ENCODE results near the gene RPS6KB2. TPM values are rescaled to one million over a fixed set of nuclear protein-coding genes. Genes with fewer than 3 reads are reported as not detected.
"Not testable (repeated sequence)": the region's sequence is repeated elsewhere in the genome, so short reads cannot be mapped to it uniquely, and the experiment has no call there.

Gene RPS6KB2
- total RNA-seq, 1 experiment from 2014 or later: 121 TPM

DNA sequence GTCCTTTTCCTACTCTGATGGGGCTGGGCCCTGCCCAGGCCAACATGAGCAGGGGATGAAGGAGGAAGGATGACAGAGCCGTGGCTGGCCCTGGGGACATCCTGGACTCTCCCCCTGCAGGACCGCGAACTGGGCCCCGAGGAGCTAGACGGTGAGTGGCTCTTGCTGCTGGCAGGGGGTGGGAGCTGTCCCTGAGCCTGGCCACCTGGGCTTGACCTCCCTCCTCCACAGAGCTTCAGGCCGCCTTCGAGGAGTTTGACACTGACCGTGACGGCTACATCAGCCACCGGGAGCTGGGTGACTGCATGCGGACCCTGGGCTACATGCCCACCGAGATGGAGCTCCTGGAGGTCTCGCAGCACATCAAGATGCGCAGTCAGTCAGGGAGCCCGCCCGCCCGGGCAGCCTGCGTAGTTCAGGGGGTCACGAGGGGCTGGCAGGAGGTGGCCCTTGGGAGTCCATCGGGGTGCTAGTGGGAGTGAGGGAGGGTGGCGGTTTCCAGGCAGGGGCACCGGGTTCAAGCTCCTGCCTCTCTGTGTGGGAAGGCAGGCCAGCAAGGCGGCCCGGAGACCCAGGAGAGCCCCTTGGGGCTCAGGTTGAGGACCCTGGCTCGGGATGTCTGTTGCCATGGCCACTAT lies 27.9 kb downstream of the RPS6KB2 start:
- in situ Hi-C loops (cut with HindIII; ENCODE audit: low sequenced_read_pairs): no loop called here

GRCh38 chr11:67457453-67457852 lies 29.2 kb downstream of the RPS6KB2 start:
- in situ Hi-C loops (cut with HindIII; ENCODE audit: low sequenced_read_pairs): no loop called here
- no peak for DNase-seq (ENCODE audit: low spot score)

More for the DNA sequence above, 27.9 kb downstream of the RPS6KB2 start:
- DNase-seq (ENCODE audit: low spot score): no peak

DNA sequence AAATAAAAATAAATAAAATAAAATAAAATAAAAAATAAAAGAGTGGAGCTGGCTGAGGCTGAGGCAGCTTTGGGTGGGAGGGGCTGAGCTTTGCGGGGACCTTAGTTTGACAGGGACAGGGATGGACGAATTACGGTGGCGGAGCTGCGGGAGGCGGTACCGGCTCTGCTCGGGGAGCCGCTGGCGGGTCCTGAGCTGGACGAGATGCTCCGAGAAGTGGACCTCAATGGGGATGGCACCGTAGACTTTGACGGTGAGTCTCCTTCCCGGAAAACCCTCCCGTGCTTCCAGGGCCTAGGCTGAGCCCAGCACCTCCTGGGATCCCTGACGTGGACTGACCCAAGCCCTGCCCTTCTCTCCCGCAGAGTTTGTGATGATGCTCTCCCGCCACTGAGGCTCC lies 30.0 kb downstream of the RPS6KB2 start:
- in situ Hi-C loops (cut with HindIII; ENCODE audit: low sequenced_read_pairs): no loop called here
- no peak for DNase-seq (ENCODE audit: low spot score)

DNA sequence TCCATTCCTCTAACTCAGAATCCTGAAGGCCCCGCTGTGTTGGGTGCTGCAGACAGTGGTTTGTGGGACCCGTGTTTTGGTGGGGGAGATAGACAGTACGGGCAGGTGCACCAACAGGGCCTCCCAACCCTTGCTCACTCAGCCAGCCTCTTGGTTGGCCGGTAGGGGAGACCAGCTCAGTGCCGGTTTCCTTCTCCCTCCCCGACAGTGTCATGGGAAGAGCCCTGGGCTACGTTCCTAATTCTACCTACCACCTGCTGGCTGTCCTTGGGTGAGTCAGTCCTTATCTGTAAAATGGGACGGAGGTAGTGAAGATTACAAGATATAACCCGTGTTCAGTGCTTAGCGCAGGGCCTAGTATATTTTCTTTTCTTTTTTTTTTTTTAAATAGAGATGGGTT lies 34.9 kb downstream of the RPS6KB2 start:
- DNase-seq (ENCODE audit: low spot score): no peak
- in situ Hi-C loops (cut with HindIII; ENCODE audit: low sequenced_read_pairs): no loop called here

DNA sequence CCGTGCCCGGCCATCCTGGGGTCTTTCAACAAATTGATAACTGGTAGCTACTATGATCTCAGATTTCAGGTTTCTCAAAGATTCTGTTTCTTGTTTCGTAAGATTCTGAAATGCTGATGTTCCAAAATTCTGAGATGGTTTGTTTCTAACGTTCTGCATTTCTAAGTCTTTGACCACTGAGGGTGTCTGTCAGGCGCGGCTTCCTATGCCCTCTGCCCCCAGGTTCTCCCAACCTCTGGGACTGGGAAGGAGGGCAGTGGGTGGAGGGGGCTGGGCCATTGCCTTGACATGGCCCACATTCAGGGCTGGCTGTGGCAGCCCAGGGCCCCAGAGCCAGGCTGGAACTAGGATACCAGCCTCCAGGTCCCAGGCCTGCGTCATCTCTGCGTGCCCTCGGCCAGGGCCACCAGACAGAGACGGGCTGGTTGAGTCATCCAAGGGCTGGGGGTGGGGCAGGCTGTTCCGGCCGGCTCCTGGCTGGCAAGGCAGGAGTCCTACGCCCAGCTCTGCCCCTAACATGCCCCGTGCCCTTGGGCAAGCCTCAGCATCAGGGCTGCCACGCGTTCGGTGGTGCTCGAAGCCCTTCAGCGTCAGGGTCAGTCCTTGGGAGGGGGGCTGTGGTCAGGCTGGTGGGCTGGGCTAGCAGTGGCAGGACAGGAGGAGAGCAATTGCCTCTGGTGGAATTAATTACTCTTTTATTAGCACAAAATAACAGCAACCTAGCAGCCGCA lies 35.6 kb downstream of the RPS6KB2 start:
- no peak for DNase-seq (ENCODE audit: low spot score)
- in situ Hi-C loops (cut with HindIII; ENCODE audit: low sequenced_read_pairs): no loop called here

- in situ Hi-C loops (cut with HindIII; ENCODE audit: low sequenced_read_pairs): no loop called here
- DNase-seq (ENCODE audit: low spot score): peak; percentile 84
Observed at GRCh38 chr11:67464411-67465188, 36.3 kb downstream of the RPS6KB2 start.

DNA sequence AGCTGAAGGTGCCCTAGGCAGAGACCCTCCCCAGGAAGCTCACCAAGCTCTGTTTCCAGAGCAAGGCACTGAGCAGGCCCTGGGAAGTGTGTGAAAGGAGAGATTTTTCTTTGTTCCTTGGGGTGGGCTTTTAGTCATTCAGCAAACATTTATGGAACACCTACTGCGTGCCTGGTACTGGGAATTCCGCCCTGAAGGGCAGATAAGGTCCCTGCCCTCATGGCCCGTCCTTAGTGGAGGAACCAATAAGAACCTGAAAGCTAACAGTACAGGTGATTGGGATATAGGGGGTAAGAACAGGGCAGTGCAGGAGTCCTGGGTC lies 36.9 kb downstream of the RPS6KB2 start:
- in situ Hi-C loops (cut with HindIII; ENCODE audit: low sequenced_read_pairs): no loop called here
- no peak for DNase-seq (ENCODE audit: low spot score)

GRCh38 chr11:67465530-67465929 lies 37.2 kb downstream of the RPS6KB2 start:
- DNase-seq (ENCODE audit: low spot score); in situ Hi-C loops (cut with HindIII; ENCODE audit: low sequenced_read_pairs): not testable (repeated sequence)

GRCh38 chr11:67466367-67466766 lies 38.1 kb downstream of the RPS6KB2 start:
- no peak for DNase-seq (ENCODE audit: low spot score)
- in situ Hi-C loops (cut with HindIII; ENCODE audit: low sequenced_read_pairs): no loop called here

DNA sequence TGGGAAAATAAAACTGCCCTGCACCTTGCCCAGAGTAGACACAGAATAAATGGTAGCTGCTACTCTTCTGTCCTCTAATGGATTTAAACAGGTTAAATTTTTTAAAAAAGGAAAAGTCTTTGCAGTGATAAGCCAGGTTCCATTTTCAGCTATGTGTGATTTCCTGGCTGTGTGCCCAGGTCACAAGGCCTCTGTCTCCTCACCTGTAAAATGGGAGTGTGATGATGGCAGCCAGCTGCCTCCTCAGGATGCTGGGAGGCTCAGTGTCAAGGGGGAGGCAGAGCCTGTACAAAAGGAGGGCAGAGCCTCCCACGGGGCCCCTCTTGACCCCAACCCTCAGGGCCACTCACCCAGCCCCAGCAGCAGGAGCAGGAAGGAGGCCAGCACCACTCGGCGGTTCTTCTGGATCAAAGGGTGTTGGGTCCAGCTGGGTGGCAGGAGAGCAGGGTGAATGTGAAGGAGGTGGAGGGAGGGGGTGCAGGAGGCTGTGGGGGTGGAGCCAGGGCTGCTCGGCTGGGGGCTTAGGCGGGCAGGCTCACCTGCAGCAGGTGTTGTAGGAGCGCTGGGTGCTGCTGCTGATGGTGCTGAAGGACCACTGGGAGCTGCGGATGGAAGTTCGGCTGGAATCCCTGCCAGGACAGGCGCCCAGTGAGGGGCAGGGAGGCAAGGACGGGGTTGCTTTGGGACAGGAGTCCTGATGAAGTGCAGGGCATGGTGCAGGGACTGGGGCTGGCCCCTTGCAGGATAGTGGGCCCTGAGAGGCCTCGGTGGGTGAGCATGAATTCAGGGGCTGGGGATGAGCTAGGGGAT lies 38.9 kb downstream of the RPS6KB2 start:
- in situ Hi-C loops (cut with HindIII; ENCODE audit: low sequenced_read_pairs): no loop called here

GRCh38 chr11:67468056-67468455 lies 39.8 kb downstream of the RPS6KB2 start:
- in situ Hi-C loops (cut with HindIII; ENCODE audit: low sequenced_read_pairs): no loop called here
- DNase-seq (ENCODE audit: low spot score): peak; percentile 67

More for the DNA sequence above, 38.9 kb downstream of the RPS6KB2 start:
- DNase-seq (ENCODE audit: low spot score): no peak

DNA sequence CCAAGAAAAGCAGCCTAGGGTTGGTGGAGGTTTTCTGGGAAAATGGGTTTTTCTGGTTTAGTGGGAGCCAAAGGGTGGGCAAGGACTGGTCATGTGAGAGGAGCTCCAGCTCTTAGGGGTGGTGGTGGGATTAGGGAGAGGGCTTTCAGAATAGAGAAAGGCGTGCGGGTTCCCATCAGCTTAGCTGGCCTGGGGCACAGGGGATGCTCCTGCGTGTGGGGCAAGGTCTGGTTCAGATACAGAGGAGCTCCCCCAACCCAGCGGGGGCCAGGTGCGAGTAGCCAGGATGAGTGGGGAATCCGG lies 40.1 kb downstream of the RPS6KB2 start:
- DNase-seq (ENCODE audit: low spot score): no peak
- in situ Hi-C loops (cut with HindIII; ENCODE audit: low sequenced_read_pairs): no loop called here

- in situ Hi-C loops (cut with HindIII; ENCODE audit: low sequenced_read_pairs): no loop called here
- peak; percentile 94 for DNase-seq (ENCODE audit: low spot score)
Observed at GRCh38 chr11:67468759-67469507, 40.6 kb downstream of the RPS6KB2 start, which contains the start of gene TMEM134. TSS of gene TMEM134 (minus strand) at chr11:67469251. CDS start at chr11:67469192, 59 bp downstream.

- in situ Hi-C loops (cut with HindIII; ENCODE audit: low sequenced_read_pairs): no loop called here
- DNase-seq (ENCODE audit: low spot score): no peak
Observed at GRCh38 chr11:67469508-67469811, 41.2 kb downstream of the RPS6KB2 start.

GRCh38 chr11:67470337-67471002 lies 42.2 kb downstream of the RPS6KB2 start:
- in situ Hi-C loops (cut with HindIII; ENCODE audit: low sequenced_read_pairs): no loop called here
- DNase-seq (ENCODE audit: low spot score): no peak

DNA sequence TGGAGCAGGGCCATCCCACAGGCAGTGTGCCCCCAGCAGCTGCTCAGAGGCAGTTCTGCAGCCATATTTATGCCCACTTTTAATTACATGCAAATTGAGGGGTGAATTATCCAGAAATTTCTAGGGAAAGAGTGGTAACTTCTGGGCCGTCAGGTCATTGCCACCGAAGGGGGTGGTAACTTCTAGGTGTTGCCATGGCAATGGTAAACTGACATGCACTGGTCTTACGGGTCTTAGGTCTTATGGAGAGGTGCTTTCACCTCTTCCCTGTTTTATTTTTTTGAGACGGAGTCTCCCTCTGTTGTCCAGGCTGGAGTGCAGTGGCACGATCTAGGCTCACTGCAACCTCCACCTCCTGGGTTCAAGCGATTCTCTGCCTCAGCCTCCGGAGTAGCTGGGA lies 44.6 kb downstream of the RPS6KB2 start:
- in situ Hi-C loops (cut with HindIII; ENCODE audit: low sequenced_read_pairs): no loop called here
- DNase-seq (ENCODE audit: low spot score): no peak

DNA sequence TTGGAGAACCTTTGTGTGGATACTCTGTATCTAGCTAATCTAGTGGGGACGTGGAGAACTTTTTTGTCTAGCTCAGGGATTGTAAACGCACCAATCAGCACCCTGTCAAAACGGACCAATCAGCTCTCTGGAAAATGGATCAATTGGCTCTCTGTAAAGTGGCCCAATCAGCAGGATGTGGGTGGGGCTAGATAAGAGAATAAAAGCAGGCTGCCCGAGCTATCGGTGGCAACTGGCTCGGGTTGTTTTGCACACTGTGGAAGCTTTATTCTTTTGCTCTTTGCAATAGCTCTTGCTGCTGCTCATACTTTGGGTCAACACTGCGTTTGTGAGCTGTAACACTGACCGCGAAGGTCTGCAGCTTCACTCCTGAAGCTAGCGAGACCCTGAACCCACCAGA lies 48.4 kb downstream of the RPS6KB2 start:
- DNase-seq (ENCODE audit: low spot score); in situ Hi-C loops (cut with HindIII; ENCODE audit: low sequenced_read_pairs): not testable (repeated sequence)

- in situ Hi-C loops (cut with HindIII; ENCODE audit: low sequenced_read_pairs); DNase-seq (ENCODE audit: low spot score): not testable (repeated sequence)
Observed at GRCh38 chr11:67477344-67478050, 49.2 kb downstream of the RPS6KB2 start.
